ENCODE measurements around the gene BAIAP3.

BAIAP3 gene

GRCh38 chr16:1387331-1387730 lies 53.9 kb downstream of the BAIAP3 start:
- no peak for DNase-seq (ENCODE audit: low read depth in 2 of 2, low spot score in 1 of 2)

GRCh38 chr16:1389762-1390161 lies 56.3 kb downstream of the BAIAP3 start:
- no peak for DNase-seq (ENCODE audit: low read depth in 2 of 2, low spot score in 1 of 2)

GRCh38 chr16:1390239-1390779 lies 56.9 kb downstream of the BAIAP3 start:
- no peak for DNase-seq (ENCODE audit: low read depth in 2 of 2, low spot score in 1 of 2)

- DNase-seq (ENCODE audit: low read depth in 2 of 2, low spot score in 1 of 2), result no peak
Measured at GRCh38 chr16:1392826-1393225, 59.4 kb downstream of the BAIAP3 start.

DNA sequence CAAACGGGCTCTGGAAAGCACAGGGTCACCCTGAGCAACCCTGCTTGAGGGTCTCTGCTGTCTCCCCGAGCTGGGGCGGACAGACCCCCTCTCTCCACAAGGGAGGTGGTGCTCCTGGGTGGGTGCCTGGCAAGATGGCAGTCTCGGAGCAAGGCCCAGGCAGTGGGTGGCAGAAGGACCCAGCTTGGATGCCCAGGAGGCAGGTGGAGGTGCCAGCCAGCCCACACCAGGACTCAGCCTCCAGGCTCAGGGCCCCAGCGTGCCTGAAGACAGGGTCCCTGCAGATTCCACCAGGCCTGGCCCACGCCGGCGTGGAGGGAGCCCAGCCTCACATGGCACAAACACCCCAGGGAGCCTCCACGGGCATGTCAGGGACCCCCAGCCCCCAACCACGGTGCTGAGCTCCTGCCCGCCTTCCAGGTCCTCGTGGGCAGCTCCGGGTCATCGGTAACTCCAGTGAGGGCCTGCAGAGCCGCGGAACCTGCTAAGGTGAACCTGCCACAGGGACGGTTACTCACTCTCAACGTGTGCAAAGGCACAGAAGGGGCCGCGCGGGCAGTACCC lies 60.2 kb downstream of the BAIAP3 start:
- DNase-seq (ENCODE audit: low read depth in 2 of 2, low spot score in 1 of 2), result no peak

GRCh38 chr16:1394367-1394951 lies 61.0 kb downstream of the BAIAP3 start:
- no peak for DNase-seq (ENCODE audit: low read depth in 2 of 2, low spot score in 1 of 2)

DNA sequence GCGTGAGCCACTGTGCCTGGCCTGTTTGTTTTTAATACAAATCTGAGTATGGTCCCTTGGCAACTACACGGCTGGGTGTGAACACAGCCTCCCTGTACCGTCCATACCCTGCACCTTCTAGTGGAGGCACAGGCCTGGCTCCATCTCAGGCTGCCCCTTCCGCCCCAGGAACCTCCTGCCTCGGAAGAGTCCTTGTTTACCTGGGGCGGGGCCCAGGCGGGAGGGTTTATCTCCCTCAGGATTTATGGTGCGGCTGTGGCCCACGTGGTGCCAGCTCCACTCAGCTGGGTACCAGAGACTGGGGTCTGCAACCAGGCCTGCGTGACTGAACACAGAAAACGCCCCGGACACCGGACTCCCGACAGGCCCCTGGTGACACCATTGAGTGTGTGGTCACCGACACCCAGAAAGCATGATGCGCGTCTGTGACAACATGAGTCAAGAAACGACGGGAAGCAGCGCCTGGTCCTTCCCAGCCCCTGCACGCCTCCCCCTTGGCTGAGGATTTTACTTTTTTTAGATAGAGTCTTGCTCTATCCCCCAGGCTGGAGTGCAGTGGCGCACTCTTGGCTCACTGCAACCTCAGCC lies 62.1 kb downstream of the BAIAP3 start:
- no peak for DNase-seq (ENCODE audit: low read depth in 2 of 2, low spot score in 1 of 2)

DNA sequence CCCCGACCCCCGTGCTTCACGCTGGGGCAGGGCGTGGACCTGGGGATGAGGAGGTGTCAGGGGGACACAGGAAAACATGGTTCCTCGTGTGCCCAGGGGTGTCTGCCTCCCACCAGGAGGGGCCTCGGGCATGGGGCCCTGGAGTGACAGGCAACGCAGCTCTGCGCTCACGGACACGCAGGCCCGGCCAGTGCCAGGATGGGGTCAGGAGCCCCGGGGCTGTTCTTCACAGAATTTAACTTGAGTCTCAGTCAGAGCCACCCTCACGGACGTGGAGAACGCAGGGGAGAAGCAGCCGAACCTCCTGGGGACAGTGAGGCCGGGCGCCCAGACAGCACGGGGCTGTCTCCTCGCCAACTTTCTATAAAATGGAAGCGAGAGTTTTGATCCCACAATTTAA lies 64.3 kb downstream of the BAIAP3 start:
- DNase-seq (ENCODE audit: low read depth in 2 of 2, low spot score in 1 of 2), result no peak

GRCh38 chr16:1398351-1398750 lies 64.9 kb downstream of the BAIAP3 start:
- DNase-seq (ENCODE audit: low read depth in 2 of 2, low spot score in 1 of 2), result no peak
